ENCODE measurements around the gene CNPY1. TPM values are rescaled to one million over a fixed set of nuclear protein-coding genes. Genes with fewer than 3 reads are reported as not detected.
"Not testable (repeated sequence)": the region's sequence is repeated elsewhere in the genome, so short reads cannot be mapped to it uniquely, and the experiment has no call there.

CNPY1 gene
- not detected in 2 replicates for total RNA-seq (2014; rRNA removed; shearing (Covaris generic); ENCODE audit: low replicate concordance)

- H3K27me3 ChIP-seq, H3K9me3 ChIP-seq, DNase-seq, H3K4me3 ChIP-seq, H3K36me3 ChIP-seq: not testable (repeated sequence)
These were observed at the start of gene CNPY1 for GRCh38 chr7:155546449-155546848. Gene CNPY1 (minus strand): TSS chr7:155546559. CDS start chr7:155545929, 630 bp downstream.

- Histone ChIP-seq H3K36me3 (no peaks in the 10 kb centered on the region), H3K9me3 (no peaks in the 10 kb centered on the region), H3K27me3 (no peaks in the 10 kb centered on the region; the same call in 1 of the 2 replicates), H3K4me3 (no peak overlapping the region)
- DNase-seq: no peak
These were observed 48.6 kb upstream of the CNPY1 start for GRCh38 chr7:155594961-155595366.

DNA sequence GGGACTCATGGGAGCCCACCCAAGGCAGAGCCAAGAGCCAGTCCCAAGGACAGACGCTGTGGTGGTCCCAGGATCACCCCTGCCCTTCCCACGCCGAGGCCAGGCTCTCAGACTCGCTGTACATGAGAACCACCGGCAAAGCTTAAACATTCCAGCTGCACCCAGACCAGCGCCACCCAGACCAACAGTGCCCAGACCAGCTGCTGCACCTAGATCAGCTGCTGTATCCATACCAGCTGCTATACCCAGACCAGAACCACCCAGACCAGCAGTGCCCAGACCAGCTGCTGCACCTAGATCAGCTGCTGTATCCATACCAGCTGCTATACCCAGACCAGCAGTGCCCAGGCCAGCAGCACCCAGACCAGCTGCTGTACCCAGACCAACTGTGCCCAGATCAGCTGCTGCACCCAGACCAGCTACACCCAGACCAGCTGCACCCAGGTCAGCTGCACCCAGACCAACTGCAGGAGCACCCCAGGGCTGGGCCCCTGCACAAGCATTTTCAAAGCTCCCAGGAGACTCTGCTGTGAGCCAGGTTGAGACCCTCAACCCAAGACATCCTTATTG is 47.9 kb upstream of the CNPY1 start:
- Histone ChIP-seq H3K36me3 (no peaks in the 10 kb centered on the region), H3K27me3 (no peaks in the 10 kb centered on the region), H3K4me3 (no peak overlapping the region), H3K9me3 (no peaks in the 10 kb centered on the region)
- DNase-seq: no peak

DNA sequence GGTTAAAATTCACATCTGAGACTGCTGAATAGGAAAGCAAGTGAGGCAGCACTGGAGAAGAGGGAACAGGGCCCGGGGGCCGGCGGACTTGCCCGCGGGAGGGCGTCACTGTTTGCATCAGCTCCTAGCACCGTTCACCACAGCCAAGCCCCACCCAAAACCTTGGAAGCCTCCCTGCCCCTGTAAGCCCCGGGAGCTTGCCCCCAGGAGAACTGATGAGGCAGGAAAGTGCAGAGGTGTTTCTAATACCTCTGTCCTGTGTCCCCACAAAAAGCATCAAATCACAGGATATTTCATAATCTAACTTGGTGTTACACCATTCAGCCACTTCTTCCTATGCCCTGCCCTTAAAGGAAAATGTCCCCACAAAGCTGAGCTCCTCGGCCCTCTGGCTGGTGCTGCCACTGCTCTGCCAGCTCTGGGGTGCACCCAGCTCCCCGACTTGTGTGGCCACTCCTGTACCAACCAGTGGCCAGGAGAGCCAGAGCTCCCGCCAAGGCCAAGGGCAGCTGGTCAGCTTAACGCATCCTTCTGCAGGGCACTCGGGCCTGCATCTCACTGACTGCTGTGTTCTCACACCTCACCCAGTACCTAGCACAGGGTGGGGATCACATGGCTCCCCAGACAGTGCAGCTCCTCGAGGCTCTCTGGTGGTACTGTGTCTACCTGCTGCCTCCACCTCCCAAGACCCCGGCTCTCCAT is 47.3 kb upstream of the CNPY1 start:
- no peak overlapping the region for H3K4me3 ChIP-seq
- H3K9me3 ChIP-seq: no peaks in the 10 kb centered on the region
- no peaks in the 10 kb centered on the region for H3K36me3 ChIP-seq
- DNase-seq: no peak
- H3K27me3 ChIP-seq: no peaks in the 10 kb centered on the region

DNA sequence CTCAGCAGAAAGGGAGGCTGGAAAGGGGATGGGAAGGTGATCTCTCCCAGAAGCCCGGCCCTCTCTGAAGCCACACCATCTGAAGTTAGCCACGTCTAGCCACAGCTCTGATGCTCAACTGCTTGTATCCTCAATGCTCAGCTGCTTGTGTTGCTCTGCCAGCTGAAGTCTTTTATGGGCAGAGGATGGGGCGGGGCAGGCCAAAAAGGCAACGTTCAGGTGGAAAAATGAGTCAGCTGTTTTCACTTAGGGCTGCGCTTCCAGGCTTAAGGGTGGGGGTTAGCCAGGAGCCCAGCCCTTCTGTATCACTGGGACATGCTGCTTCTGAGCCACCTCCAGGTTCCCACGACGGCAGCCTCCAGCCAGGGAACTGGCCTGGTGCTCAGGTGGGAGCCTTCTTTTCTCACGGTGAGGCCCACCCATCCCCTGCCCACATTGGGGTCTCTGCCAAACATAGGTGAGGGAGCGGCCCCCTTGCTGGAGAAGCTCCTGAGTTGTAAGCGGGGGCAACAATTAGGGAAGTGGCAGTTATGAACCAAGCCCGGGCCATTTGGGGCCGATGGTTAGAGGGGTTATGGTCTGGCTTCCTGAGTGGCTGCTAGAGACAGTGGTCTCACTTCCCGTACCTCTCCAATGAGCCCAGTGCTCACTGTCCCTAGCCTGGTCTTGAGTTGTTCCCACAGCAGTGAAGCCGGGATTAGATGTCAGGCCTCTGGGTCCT is 44.9 kb upstream of the CNPY1 start:
- Histone ChIP-seq H3K36me3 (no peaks in the 10 kb centered on the region), H3K9me3 (no peaks in the 10 kb centered on the region), H3K4me3 (no peak overlapping the region), H3K27me3 (no peaks in the 10 kb centered on the region)
- no peak for DNase-seq

GRCh38 chr7:155590215-155591018 is 44.1 kb upstream of the CNPY1 start:
- peak; percentile 13 for DNase-seq
- Histone ChIP-seq H3K9me3 (no peaks in the 10 kb centered on the region), H3K4me3 (no peak overlapping the region), H3K27me3 (no peaks in the 10 kb centered on the region), H3K36me3 (no peaks in the 10 kb centered on the region)

- Histone ChIP-seq H3K9me3 (no peaks in the 10 kb centered on the region), H3K36me3 (no peaks in the 10 kb centered on the region), H3K4me3 (no peak overlapping the region), H3K27me3 (no peaks in the 10 kb centered on the region)
- no peak for DNase-seq
These were observed 42.9 kb upstream of the CNPY1 start for GRCh38 chr7:155589001-155589980.

GRCh38 chr7:155588468-155588998 is 42.2 kb upstream of the CNPY1 start:
- no peaks in the 10 kb centered on the region for H3K9me3 ChIP-seq
- H3K36me3 ChIP-seq: no peaks in the 10 kb centered on the region
- no peaks in the 10 kb centered on the region for H3K27me3 ChIP-seq
- no peak overlapping the region for H3K4me3 ChIP-seq
- DNase-seq: no peak

DNA sequence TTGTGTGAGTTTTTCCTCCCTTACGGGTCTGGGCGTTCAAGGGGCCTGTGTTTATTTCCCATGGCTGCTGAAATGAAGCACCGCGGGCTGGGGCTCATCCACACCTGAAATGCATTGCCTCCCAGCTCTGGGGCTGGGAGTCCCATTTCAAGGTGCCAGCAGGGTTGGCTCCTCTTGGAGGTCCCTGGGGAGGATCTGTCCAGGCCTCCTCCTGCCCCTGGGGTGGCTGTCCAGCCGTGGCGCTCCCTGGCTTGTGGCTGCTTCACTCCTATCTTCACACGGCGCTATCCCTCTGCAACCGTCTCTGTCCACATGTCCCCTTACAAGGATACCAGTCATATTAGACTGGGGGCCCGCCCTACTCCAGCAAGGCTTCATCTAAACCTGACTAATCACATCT is 41.1 kb upstream of the CNPY1 start:
- DNase-seq: no peak
- Histone ChIP-seq H3K9me3 (no peaks in the 10 kb centered on the region), H3K27me3 (no peaks in the 10 kb centered on the region), H3K4me3 (no peak overlapping the region), H3K36me3 (no peaks in the 10 kb centered on the region)

- Histone ChIP-seq H3K27me3 (no peaks in the 10 kb centered on the region), H3K4me3 (no peak overlapping the region), H3K36me3 (no peaks in the 10 kb centered on the region), H3K9me3 (no peaks in the 10 kb centered on the region)
- DNase-seq: no peak
These were observed 40.6 kb upstream of the CNPY1 start for GRCh38 chr7:155586843-155587440.

DNA sequence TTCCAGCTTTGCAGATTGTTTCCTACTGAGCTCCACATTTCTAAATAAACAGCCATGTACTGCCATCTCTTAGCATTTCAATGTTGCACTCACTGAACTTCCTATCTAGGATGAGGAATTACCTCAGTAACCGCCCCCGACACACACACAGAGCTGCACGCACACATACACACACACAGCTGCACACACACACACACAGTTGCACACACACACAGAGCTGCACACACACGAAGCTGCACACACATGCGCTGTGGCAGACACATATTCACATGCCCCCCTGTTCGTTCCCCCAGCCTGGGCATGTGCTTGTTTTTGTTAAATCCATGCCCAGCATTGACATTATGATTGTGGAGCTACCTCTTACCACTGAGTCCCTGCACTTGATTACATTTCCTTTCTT is 39.6 kb upstream of the CNPY1 start:
- no peak for DNase-seq
- Histone ChIP-seq H3K27me3 (no peaks in the 10 kb centered on the region), H3K9me3 (no peaks in the 10 kb centered on the region), H3K4me3 (no peak overlapping the region), H3K36me3 (no peaks in the 10 kb centered on the region)

- DNase-seq: no peak
- H3K27me3 ChIP-seq: no peaks in the 10 kb centered on the region
These were observed 39.2 kb upstream of the CNPY1 start for GRCh38 chr7:155585532-155585895.

GRCh38 chr7:155584763-155585531 is 38.6 kb upstream of the CNPY1 start:
- no peak overlapping the region for H3K4me3 ChIP-seq
- DNase-seq: no peak
- H3K27me3 ChIP-seq: no peaks in the 10 kb centered on the region
- no peaks in the 10 kb centered on the region for H3K36me3 ChIP-seq
- H3K9me3 ChIP-seq: no peaks in the 10 kb centered on the region

More at GRCh38 chr7:155585532-155585895, 39.2 kb upstream of the CNPY1 start:
- H3K9me3 ChIP-seq: no peaks in the 10 kb centered on the region
- no peaks in the 10 kb centered on the region for H3K36me3 ChIP-seq
- no peak overlapping the region for H3K4me3 ChIP-seq

DNA sequence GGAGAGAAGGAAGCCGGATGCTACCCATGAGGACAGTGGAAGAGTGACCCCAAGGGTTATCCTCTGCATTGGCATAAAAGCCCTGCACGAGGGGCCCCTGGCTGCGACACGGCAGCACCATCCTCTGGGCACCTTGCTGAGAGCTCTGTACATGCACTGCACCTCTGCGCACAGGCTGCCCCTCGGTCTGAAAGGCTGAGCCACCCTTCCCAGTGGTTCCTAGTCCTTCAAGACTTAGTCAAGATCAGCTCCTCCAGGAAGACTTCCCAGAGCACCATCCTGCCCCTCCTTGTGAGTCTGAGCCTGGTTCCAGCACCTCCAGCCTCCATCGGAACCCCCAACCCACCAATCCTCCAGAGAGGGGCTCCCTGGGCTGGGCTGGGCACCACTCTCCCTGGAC is 37.9 kb upstream of the CNPY1 start:
- H3K36me3 ChIP-seq: no peaks in the 10 kb centered on the region
- H3K9me3 ChIP-seq: no peaks in the 10 kb centered on the region
- DNase-seq: no peak
- H3K27me3 ChIP-seq: no peaks in the 10 kb centered on the region
- no peak overlapping the region for H3K4me3 ChIP-seq

- no peak for DNase-seq
- H3K9me3 ChIP-seq: no peaks in the 10 kb centered on the region
- no peaks in the 10 kb centered on the region for H3K27me3 ChIP-seq
- no peak overlapping the region for H3K4me3 ChIP-seq
- no peaks in the 10 kb centered on the region for H3K36me3 ChIP-seq
These were observed 37.3 kb upstream of the CNPY1 start for GRCh38 chr7:155583636-155584035.
